K562 (cell line): Measurements from ENCODE around the gene RNF121. TPM values are rescaled to one million over a fixed set of nuclear protein-coding genes. Genes with fewer than 3 reads are reported as not detected.

Experiments
- ATAC-seq: fragments of 200-7000 bp; cut with Tn5 transposase; 3 replicates; pipeline ENCODE4 v1.9.1; 2020; ENCODE audit warnings: moderate library complexity
- BruUV-seq: library from RNA; stranded (reverse); fragments of 400-500 nt; replicated peaks from 2 replicates; lab custom pipeline; 2021; lab: Mats Ljungman, UMichigan
- CTCF ChIA-PET: fragments of 300-600 bp; formaldehyde crosslinking; extraction: SDS; loops from one replicate; lab custom pipeline; 2021; ENCODE audit warnings: low intra/inter-chr PET ratio; lab: Yijun Ruan, JAX
- POLR2A ChIA-PET: fragments of 300-600, 350-650 bp; sonication (Branson Sonifier 250); formaldehyde crosslinking; extraction: SDS; loops from one replicate; lab custom pipeline; 2021; ENCODE audit warnings: antibody characterized with exemption, inconsistent platforms; lab: Yijun Ruan, JAX
- DNase-seq, 4 experiments: peaks; one replicate each; pipeline versions ENCODE4 v3.0.0 to v3.0.0-alpha.2; 2011 to 2018; ENCODE audit warnings: low spot score in 3 of 4, mixed read lengths in 3 of 4; ENCODE audit errors: extremely low read depth in 1 of 4
- FAIRE-seq: peaks from 2 replicates; lab custom pipeline; 2011; peaks lifted over from hg19 to GRCh38; lab: Jason Lieb, UNC
- H2AFZ ChIP-seq: 2 replicates; pipeline ENCODE4 v1.6.0; 2011; ENCODE audit warnings: low read depth, low read length, control low read depth, inconsistent platforms
- H3K27ac ChIP-seq: fragments of 200-600 bp; 3 replicates; pipeline ENCODE4 v1.8.0; 2011; ENCODE audit warnings: low read depth, mild to moderate bottlenecking, control low read depth, inconsistent platforms, low read length, moderate library complexity, mixed read lengths; ENCODE audit errors: extremely low read depth
- H3K27me3 ChIP-seq, 2 experiments: fragments of 300-600 bp in 1 of 2; 2 replicates in 1 of 2; 3 replicates in 1 of 2; pipeline versions ENCODE4 v1.6.0 to v1.8.0; 2011; ENCODE audit warnings: inconsistent platforms in 2 of 2, low read length in 2 of 2, mild to moderate bottlenecking in 1 of 2, mixed read lengths in 1 of 2, moderate library complexity in 1 of 2; ENCODE audit not compliant: control insufficient read depth in 2 of 2, insufficient read depth in 2 of 2
- H3K36me3 ChIP-seq: fragments of 300-600 bp; 3 replicates; pipeline ENCODE4 v1.8.0; 2011; ENCODE audit warnings: mild to moderate bottlenecking, low read length, inconsistent platforms; ENCODE audit not compliant: control insufficient read depth, insufficient read depth
- H3K4me1 ChIP-seq, 2 experiments: fragments of 200-600 bp in 1 of 2; replicated peaks in 1 of 2; 2 replicates in 1 of 2; 3 replicates in 1 of 2; pipeline versions ENCODE4 v1.5.1 to v1.8.0; 2011; ENCODE audit warnings: inconsistent platforms in 2 of 2, low read length in 2 of 2, mild to moderate bottlenecking in 1 of 2, mixed read lengths in 1 of 2, moderate library complexity in 1 of 2; ENCODE audit not compliant: control insufficient read depth in 2 of 2, insufficient read depth in 2 of 2
- H3K4me2 ChIP-seq: 2 replicates; pipeline ENCODE4 v1.6.1; 2011; ENCODE audit warnings: low read length, control low read depth, inconsistent platforms, mixed read lengths; ENCODE audit not compliant: insufficient read depth
- H3K4me3 ChIP-seq: fragments of 200-600 bp; sonication (generic), shearing (Covaris generic); 2 replicates; pipeline ENCODE4 v1.5.1; 2016; ENCODE audit warnings: control low read depth, inconsistent platforms
- H3K79me2 ChIP-seq: fragments of 200-600 bp; 3 replicates; pipeline ENCODE4 v1.8.0; 2011; ENCODE audit warnings: low read length, inconsistent platforms; ENCODE audit not compliant: control insufficient read depth, insufficient read depth
- H3K9ac ChIP-seq, 2 experiments: 2 replicates each; pipeline versions ENCODE4 v1.6.0 to v1.6.1; 2011; ENCODE audit warnings: low read depth in 2 of 2, low read length in 2 of 2, control low read depth in 1 of 2, inconsistent platforms in 1 of 2, mild to moderate bottlenecking in 1 of 2, mixed read lengths in 1 of 2; ENCODE audit not compliant: insufficient read depth in 1 of 2
- H3K9me1 ChIP-seq: one replicate; pipeline ENCODE4 v1.6.0; 2011; ENCODE audit warnings: inconsistent platforms, mild to moderate bottlenecking, low read length, moderate library complexity; ENCODE audit not compliant: control insufficient read depth, insufficient read depth
- H3K9me3 ChIP-seq: replicated peaks from 2 replicates; pipeline ENCODE4 v1.5.1; 2011; ENCODE audit warnings: low read depth, low read length, inconsistent platforms; ENCODE audit not compliant: control insufficient read depth, insufficient read depth
- H4K20me1 ChIP-seq: replicated peaks from 2 replicates; pipeline ENCODE4 v1.6.1; 2011; ENCODE audit warnings: low read length, inconsistent platforms, mixed read lengths; ENCODE audit not compliant: control insufficient read depth, insufficient read depth
- FOSL1 ChIP-seq: fragments of 200-800 bp; sonication (Bioruptor generic); conservative IDR thresholded peaks from 2 replicates; pipeline ENCODE4 v1.6.1; 2016; ENCODE audit warnings: missing genetic modification characterization, missing compliant biosample characterization
- FOXJ2 ChIP-seq: fragments of 200-800 bp; sonication (Bioruptor generic); IDR thresholded peaks from 2 replicates; pipeline ENCODE4 v1.6.1; 2016; ENCODE audit warnings: missing genetic modification characterization, missing compliant biosample characterization
- HOXB6 ChIP-seq: fragments of 250-450 bp; sonication (Bioruptor Pico); IDR thresholded peaks from 2 replicates; pipeline ENCODE4 v1.5.1; 2022; ENCODE audit warnings: mild to moderate bottlenecking, borderline replicate concordance
- MAX ChIP-seq: sonication (generic); formaldehyde crosslinking; IDR thresholded peaks from 2 replicates; pipeline ENCODE4 v1.9.0; 2022; ENCODE audit warnings: mild to moderate bottlenecking, missing genetic modification reagents
- MAZ ChIP-seq, 2 experiments: fragments of 450-650 bp in 1 of 2; sonication (generic) in 1 of 2; formaldehyde crosslinking; IDR thresholded peaks in 1 of 2; conservative IDR thresholded peaks in 1 of 2; 2 replicates each; pipeline versions ENCODE4 v1.4.0 to v1.5.0; 2020; ENCODE audit warnings: mild to moderate bottlenecking in 1 of 2, missing genetic modification reagents in 1 of 2
- MITF ChIP-seq: IDR thresholded peaks from 2 replicates; pipeline ENCODE4 v1.6.1; 2014; ENCODE audit warnings: antibody characterized with exemption
- NBN ChIP-seq: fragments of 450-650 bp; IDR thresholded peaks from 2 replicates; pipeline ENCODE4 v1.6.1; 2016; ENCODE audit warnings: low read depth, mild to moderate bottlenecking
- PHTF2 ChIP-seq: fragments of 250-450 bp; sonication (Bioruptor Pico); IDR thresholded peaks from 2 replicates; pipeline ENCODE4 v1.5.0; 2021; ENCODE audit warnings: mild to moderate bottlenecking
- POLR2A ChIP-seq: fragments of 450-650 bp; conservative IDR thresholded peaks from 2 replicates; pipeline ENCODE4 v1.6.1; 2016
- PRPF4 ChIP-seq: fragments of 200-400 bp; formaldehyde crosslinking; IDR thresholded peaks from one replicate; pipeline ENCODE4 v1.6.1; 2017; ENCODE audit warnings: low read length, low read depth, mild to moderate bottlenecking; ENCODE audit not compliant: insufficient read depth, poor library complexity, severe bottlenecking
- RAD21 ChIP-seq, 2 experiments: fragments of 250-450 bp in 1 of 2; fragments of 450-650 bp in 1 of 2; sonication (Bioruptor Pico) in 1 of 2; formaldehyde crosslinking in 1 of 2; IDR thresholded peaks in 1 of 2; conservative IDR thresholded peaks in 1 of 2; 2 replicates each; pipeline versions ENCODE4 v1.4.0 to v1.8.0; 2020 to 2022; ENCODE audit warnings: mild to moderate bottlenecking in 2 of 2, moderate library complexity in 1 of 2
- RB1 ChIP-seq: fragments of 450-650 bp; IDR thresholded peaks from 2 replicates; pipeline ENCODE4 v1.6.1; 2017; ENCODE audit warnings: low read depth, mild to moderate bottlenecking
- RUNX1 ChIP-seq: sonication (generic); IDR thresholded peaks from 2 replicates; pipeline ENCODE4 v1.6.1; 2016; ENCODE audit warnings: antibody characterized with exemption, low read depth
- SMAD4 ChIP-seq: fragments of 250-450 bp; sonication (Bioruptor Pico); conservative IDR thresholded peaks from 2 replicates; pipeline ENCODE4 v1.8.0; 2021; ENCODE audit warnings: inconsistent platforms, mild to moderate bottlenecking, moderate library complexity
- USF2 ChIP-seq: sonication (generic); formaldehyde crosslinking; IDR thresholded peaks from 2 replicates; pipeline ENCODE4 v1.5.0; 2020; ENCODE audit warnings: missing genetic modification reagents
- ZNF316 ChIP-seq: fragments of 450-650 bp; IDR thresholded peaks from 2 replicates; pipeline ENCODE4 v1.6.1; 2016
- WGBS: fragments of 100-300 bp; shearing (Covaris generic); methylation state at CpG from one replicate; pipeline ENCODE4 v1.1.6; 2016; ENCODE audit warnings: low coverage, mixed read lengths; ENCODE audit not compliant: insufficient coverage; ENCODE audit errors: missing lambda C conversion rate; 5-methylcytosine and 5-hydroxymethylcytosine counted together
- in situ Hi-C: fragments of 300-500 bp; cut with MboI; formaldehyde crosslinking; loops from 4 replicates; pipeline ENCODE4 v1.15.0; 2018; ENCODE audit warnings: inconsistent platforms, mixed read lengths
- intact Hi-C: fragments of 100-400 bp; cut with micrococcal nuclease; formaldehyde crosslinking; loops from 2 replicates; pipeline ENCODE4 v1.14.2; 2022
- polyA plus RNA-seq, 8 experiments: library from polyadenylated mRNA; depleted of rRNA in 4 of 8; stranded (reverse) in 5 of 8; unstranded in 3 of 8; fragments of >200 nt; fragmentation: Nextera tagmentation in 2 of 8; fragmentation: Illumina TruSeq in 1 of 8; extraction: Ambion mirVana in 2 of 8; extraction: Trizol in 1 of 8; gene quantifications; 2 replicates each; pipeline versions ENCODE4 v1.2.1 to v1.2.3, GENCODE V29; 2011 to 2014; ENCODE audit warnings: inconsistent platforms in 1 of 8, missing spikeins in 1 of 8
- total RNA-seq, 7 experiments: library from RNA; depleted of rRNA in 6 of 7; stranded (reverse); fragments of >200 nt in 6 of 7; fragmentation: Illumina TruSeq in 2 of 7; extraction: Trizol in 2 of 7; gene quantifications; 2 replicates each; pipeline versions ENCODE4 v1.2.1 to v1.2.3, GENCODE V29; 2011 to 2021; ENCODE audit warnings: low replicate concordance in 1 of 7
- TF ChIP-seq, protein P1 (sequence below): sonication (generic); formaldehyde crosslinking; IDR thresholded peaks from 2 replicates; pipeline ENCODE4 v1.8.1; 2023; ENCODE audit warnings: mild to moderate bottlenecking, missing genetic modification reagents

Gene RNF121
- total and polyA plus RNA-seq, 9 of the 15 experiments (the other 6 are each of a cell fraction or from before 2014, with no cell fraction given), result 8.0 to 63.4 (median 20.5) TPM

GRCh38 chr11:72002841-72003775 is 74.3 kb downstream of the RNF121 start:
- CTCF ChIA-PET, result no interaction called here
- H3K27ac ChIP-seq, result no peak overlapping the region
- POLR2A ChIA-PET, result interaction anchor here (0.6 to 4.0 kb wide), 4 partner anchors 7 to 324 kb away, joined by 3 to 12 read pairs (median 5); no protein-coding TSS in a partner anchor
- DNase-seq (peak; percentile 47 to 70 (median 50)), FAIRE-seq (no peak), ATAC-seq (peak; percentile 46)
- 72% methylated on average over 12 of the region's 12 CpGs for WGBS
- H3K27me3 ChIP-seq, result no peaks in the 10 kb centered on the region
- in situ Hi-C loops (no loop called here), intact Hi-C loops (no loop called here)
- peaks cover 6% of the 10 kb centered on the region for H3K9me1 ChIP-seq
- H4K20me1 ChIP-seq, result no peaks in the 10 kb centered on the region
- H2AFZ ChIP-seq, result no peak overlapping the region
- BruUV-seq, result TSS peak; percentile 43
- H3K36me3 ChIP-seq, result peaks cover 94% of the 10 kb centered on the region
- H3K9ac ChIP-seq, result peak overlapping the region in 1 of 2 experiments; percentile 36; a peak in 1 of 4 replicates
- H3K4me1 ChIP-seq, result peaks cover 20 to 41% of the 10 kb centered on the region in 2 experiments; a peak in 4 of 5 replicates
- no peaks in the 10 kb centered on the region for H3K79me2 ChIP-seq
- H3K4me2 ChIP-seq, result no peak overlapping the region
- H3K9me3 ChIP-seq, result no peaks in the 10 kb centered on the region
- no peak overlapping the region for H3K4me3 ChIP-seq
- TF ChIP-seq HOXB6 (CRISPR knock-in tag) (no peak), FOXJ2 (tag) (no peak), MAZ (CRISPR knock-in tag; conservative IDR thresholded peaks at IDR 0.05 in 1 of 2, IDR thresholded peaks at IDR 0.05 in 1 of 2) (peak in 1 of 2 experiments; percentile 26; a peak in 1 of 4 replicates), RB1 (no peak), PRPF4 (no peak), NBN (no peak), PHTF2 (CRISPR knock-in tag) (no peak), SMAD4 (peak; percentile 39; the same call in 1 of the 2 replicates), POLR2A (peak; percentile 22; the same call in 1 of the 2 replicates), MITF (no peak), FOSL1 (no peak), RAD21 (CRISPR knock-in tag; conservative IDR thresholded peaks at IDR 0.05 in 1 of 2, IDR thresholded peaks at IDR 0.05 in 1 of 2) (0 out of 4 replicates have a peak, but pooled peaks of 1 of the 2 experiments have one; percentile 6), RUNX1 (no peak), ZNF316 (no peak), MAX (CRISPR knock-in tag) (no peak), USF2 (CRISPR knock-in tag) (peak; percentile 66)
- TF ChIP-seq, protein P1, sequence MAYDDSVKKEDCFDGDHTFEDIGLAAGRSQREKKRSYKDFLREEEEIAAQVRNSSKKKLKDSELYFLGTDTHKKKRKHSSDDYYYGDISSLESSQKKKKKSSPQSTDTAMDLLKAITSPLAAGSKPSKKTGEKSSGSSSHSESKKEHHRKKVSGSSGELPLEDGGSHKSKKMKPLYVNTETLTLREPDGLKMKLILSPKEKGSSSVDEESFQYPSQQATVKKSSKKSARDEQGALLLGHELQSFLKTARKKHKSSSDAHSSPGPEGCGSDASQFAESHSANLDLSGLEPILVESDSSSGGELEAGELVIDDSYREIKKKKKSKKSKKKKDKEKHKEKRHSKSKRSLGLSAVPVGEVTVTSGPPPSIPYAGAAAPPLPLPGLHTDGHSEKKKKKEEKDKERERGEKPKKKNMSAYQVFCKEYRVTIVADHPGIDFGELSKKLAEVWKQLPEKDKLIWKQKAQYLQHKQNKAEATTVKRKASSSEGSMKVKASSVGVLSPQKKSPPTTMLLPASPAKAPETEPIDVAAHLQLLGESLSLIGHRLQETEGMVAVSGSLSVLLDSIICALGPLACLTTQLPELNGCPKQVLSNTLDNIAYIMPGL, result no peak
